ENCODE results near the gene SPRED1. TPM values are rescaled to one million over a fixed set of nuclear protein-coding genes. Genes with fewer than 3 reads are reported as not detected.

Gene SPRED1
- total and polyA plus RNA-seq, 7 experiments from 2014 or later, result 0.07 to 2.6 (median 0.95) TPM; not detected in 2

GRCh38 chr15:38220606-38221273 lies 31.9 kb upstream of the SPRED1 start:
- CTCF ChIA-PET, result no interaction called here
- H3K27me3 ChIP-seq (ENCODE audit: control insufficient read depth in 2 of 2, insufficient read depth in 2 of 2, low read length in 2 of 2), result no peaks in the 10 kb centered on the region
- H3K27ac ChIP-seq (ENCODE audit: low read depth, low read length), result no peak overlapping the region
- no peaks in the 10 kb centered on the region for H3K4me1 ChIP-seq (ENCODE audit: control insufficient read depth in 2 of 2, insufficient read depth in 2 of 2, low read length in 2 of 2)
- H3K36me3 ChIP-seq (ENCODE audit: control insufficient read depth in 2 of 3, insufficient read depth in 3 of 3, low read length in 3 of 3), result no peaks in the 10 kb centered on the region
- no peaks in the 10 kb centered on the region for H3K9me3 ChIP-seq (ENCODE audit: control insufficient read depth in 2 of 3, low read length in 3 of 3)
- ATAC-seq (no peak), DNase-seq (no peak)
- H3K36me3 Mint-ChIP-seq, result no peaks in the 10 kb centered on the region
- peaks cover 0 to 4% (median 0%) of the 10 kb centered on the region in 7 donors for H3K4me1 Mint-ChIP-seq
- POLR2A ChIA-PET, result no interaction called here
- intact Hi-C loops (cut with micrococcal nuclease), result no loop called here
- no peak overlapping the region for H3K27ac Mint-ChIP-seq
- H3K4me3 Mint-ChIP-seq, result no peak overlapping the region
- H3K9me3 Mint-ChIP-seq, result no peaks in the 10 kb centered on the region
- no peak overlapping the region for H3K4me3 ChIP-seq (ENCODE audit: low read length)
- peaks cover 0 to 24% (median 10%) of the 10 kb centered on the region in 5 donors for H3K27me3 Mint-ChIP-seq

GRCh38 chr15:38224486-38224885 lies 28.1 kb upstream of the SPRED1 start:
- peak overlapping the region in 1 of 9 donors; percentile 10 for H3K27ac Mint-ChIP-seq
- no peak overlapping the region for H3K27ac ChIP-seq (ENCODE audit: low read depth, low read length)
- ChIA-PET POLR2A (no interaction called here), CTCF (no interaction called here)
- no peaks in the 10 kb centered on the region for H3K9me3 Mint-ChIP-seq
- H3K4me3 ChIP-seq (ENCODE audit: low read length), result no peak overlapping the region
- no peaks in the 10 kb centered on the region for H3K4me1 Mint-ChIP-seq
- H3K4me1 ChIP-seq (ENCODE audit: control insufficient read depth in 2 of 2, insufficient read depth in 2 of 2, low read length in 2 of 2), result no peaks in the 10 kb centered on the region
- no peak for ATAC-seq
- H3K27me3 Mint-ChIP-seq, result peaks cover 0 to 11% (median 0%) of the 10 kb centered on the region in 5 donors
- H3K36me3 Mint-ChIP-seq, result no peaks in the 10 kb centered on the region
- no peak for DNase-seq
- no peak overlapping the region for H3K4me3 Mint-ChIP-seq
- intact Hi-C loops (cut with micrococcal nuclease), result no loop called here
- H3K27me3 ChIP-seq (ENCODE audit: control insufficient read depth in 2 of 2, insufficient read depth in 2 of 2, low read length in 2 of 2), result no peaks in the 10 kb centered on the region
- H3K9me3 ChIP-seq (ENCODE audit: control insufficient read depth in 2 of 3, low read length in 3 of 3), result no peaks in the 10 kb centered on the region
- no peaks in the 10 kb centered on the region for H3K36me3 ChIP-seq (ENCODE audit: control insufficient read depth in 2 of 3, insufficient read depth in 3 of 3, low read length in 3 of 3)

- Histone ChIP-seq H3K27me3 (ENCODE audit: control insufficient read depth in 2 of 2, insufficient read depth in 2 of 2, low read length in 2 of 2) (no peaks in the 10 kb centered on the region), H3K9me3 (ENCODE audit: control insufficient read depth in 2 of 3, low read length in 3 of 3) (no peaks in the 10 kb centered on the region), H3K4me1 (ENCODE audit: control insufficient read depth in 2 of 2, insufficient read depth in 2 of 2, low read length in 2 of 2) (no peaks in the 10 kb centered on the region), H3K4me3 (ENCODE audit: low read length) (no peak overlapping the region), H3K36me3 (ENCODE audit: control insufficient read depth in 2 of 3, insufficient read depth in 3 of 3, low read length in 3 of 3) (no peaks in the 10 kb centered on the region), H3K27ac (ENCODE audit: low read depth, low read length) (no peak overlapping the region)
- H3K27ac Mint-ChIP-seq, result no peak overlapping the region
- H3K9me3 Mint-ChIP-seq, result no peaks in the 10 kb centered on the region
- H3K27me3 Mint-ChIP-seq, result peaks cover 0 to 10% (median 0%) of the 10 kb centered on the region in 5 donors
- intact Hi-C loops (cut with micrococcal nuclease), result no loop called here
- H3K4me1 Mint-ChIP-seq, result no peaks in the 10 kb centered on the region
- H3K4me3 Mint-ChIP-seq, result no peak overlapping the region
- no peaks in the 10 kb centered on the region for H3K36me3 Mint-ChIP-seq
- no peak for ATAC-seq
- no peak for DNase-seq
- ChIA-PET CTCF (no interaction called here), POLR2A (no interaction called here)
These were observed 27.3 kb upstream of the SPRED1 start for GRCh38 chr15:38225381-38225780.

GRCh38 chr15:38226608-38227266 lies 25.9 kb upstream of the SPRED1 start:
- no peaks in the 10 kb centered on the region for H3K9me3 Mint-ChIP-seq
- intact Hi-C loops (cut with micrococcal nuclease), result no loop called here
- H3K27me3 Mint-ChIP-seq, result peaks cover 0 to 8% (median 0%) of the 10 kb centered on the region in 5 donors
- no peak overlapping the region for H3K27ac Mint-ChIP-seq
- ChIA-PET POLR2A (no interaction called here), CTCF (interaction anchor here (0.8 kb wide), 1 partner anchor 13 kb away, joined by 3 read pairs; no protein-coding TSS in a partner anchor)
- no peaks in the 10 kb centered on the region for H3K4me1 Mint-ChIP-seq
- no peak overlapping the region for H3K4me3 ChIP-seq (ENCODE audit: low read length)
- no peaks in the 10 kb centered on the region for H3K36me3 Mint-ChIP-seq
- ATAC-seq (no peak), DNase-seq (no peak)
- H3K27ac ChIP-seq (ENCODE audit: low read depth, low read length), result no peak overlapping the region
- H3K27me3 ChIP-seq (ENCODE audit: control insufficient read depth in 2 of 2, insufficient read depth in 2 of 2, low read length in 2 of 2), result no peaks in the 10 kb centered on the region
- H3K9me3 ChIP-seq (ENCODE audit: control insufficient read depth in 2 of 3, low read length in 3 of 3), result no peaks in the 10 kb centered on the region
- H3K4me3 Mint-ChIP-seq, result no peak overlapping the region
- H3K4me1 ChIP-seq (ENCODE audit: control insufficient read depth in 2 of 2, insufficient read depth in 2 of 2, low read length in 2 of 2), result no peaks in the 10 kb centered on the region
- H3K36me3 ChIP-seq (ENCODE audit: control insufficient read depth in 2 of 3, insufficient read depth in 3 of 3, low read length in 3 of 3), result no peaks in the 10 kb centered on the region

- ChIA-PET POLR2A (no interaction called here), CTCF (no interaction called here)
- H3K27ac Mint-ChIP-seq, result no peak overlapping the region
- intact Hi-C loops (cut with micrococcal nuclease), result no loop called here
- Histone ChIP-seq H3K4me3 (ENCODE audit: low read length) (no peak overlapping the region), H3K27me3 (ENCODE audit: control insufficient read depth in 2 of 2, insufficient read depth in 2 of 2, low read length in 2 of 2) (no peaks in the 10 kb centered on the region), H3K36me3 (ENCODE audit: control insufficient read depth in 2 of 3, insufficient read depth in 3 of 3, low read length in 3 of 3) (no peaks in the 10 kb centered on the region), H3K27ac (ENCODE audit: low read depth, low read length) (no peak overlapping the region), H3K4me1 (ENCODE audit: control insufficient read depth in 2 of 2, insufficient read depth in 2 of 2, low read length in 2 of 2) (no peaks in the 10 kb centered on the region), H3K9me3 (ENCODE audit: control insufficient read depth in 2 of 3, low read length in 3 of 3) (no peaks in the 10 kb centered on the region)
- ATAC-seq (no peak), DNase-seq (no peak)
- no peaks in the 10 kb centered on the region for H3K9me3 Mint-ChIP-seq
- H3K36me3 Mint-ChIP-seq, result no peaks in the 10 kb centered on the region
- no peak overlapping the region for H3K4me3 Mint-ChIP-seq
- H3K4me1 Mint-ChIP-seq, result no peaks in the 10 kb centered on the region
- H3K27me3 Mint-ChIP-seq, result peaks cover 0 to 10% (median 0%) of the 10 kb centered on the region in 5 donors
These were observed 24.7 kb upstream of the SPRED1 start for GRCh38 chr15:38227941-38228340.

GRCh38 chr15:38228618-38229017 lies 24.0 kb upstream of the SPRED1 start:
- Mint-ChIP-seq H3K36me3 (no peaks in the 10 kb centered on the region), H3K4me3 (no peak overlapping the region), H3K9me3 (no peaks in the 10 kb centered on the region), H3K4me1 (no peaks in the 10 kb centered on the region), H3K27ac (no peak overlapping the region), H3K27me3 (peaks cover 0 to 8% (median 0%) of the 10 kb centered on the region in 5 donors)
- Histone ChIP-seq H3K9me3 (ENCODE audit: control insufficient read depth in 2 of 3, low read length in 3 of 3) (no peaks in the 10 kb centered on the region), H3K36me3 (ENCODE audit: control insufficient read depth in 2 of 3, insufficient read depth in 3 of 3, low read length in 3 of 3) (no peaks in the 10 kb centered on the region), H3K4me1 (ENCODE audit: control insufficient read depth in 2 of 2, insufficient read depth in 2 of 2, low read length in 2 of 2) (no peaks in the 10 kb centered on the region), H3K27ac (ENCODE audit: low read depth, low read length) (no peak overlapping the region), H3K4me3 (ENCODE audit: low read length) (no peak overlapping the region), H3K27me3 (ENCODE audit: control insufficient read depth in 2 of 2, insufficient read depth in 2 of 2, low read length in 2 of 2) (no peaks in the 10 kb centered on the region)
- ATAC-seq, result no peak
- no peak for DNase-seq
- intact Hi-C loops (cut with micrococcal nuclease), result no loop called here
- ChIA-PET POLR2A (no interaction called here), CTCF (no interaction called here)

GRCh38 chr15:38229705-38230310 lies 22.8 kb upstream of the SPRED1 start:
- Histone ChIP-seq H3K4me1 (ENCODE audit: control insufficient read depth in 2 of 2, insufficient read depth in 2 of 2, low read length in 2 of 2) (no peaks in the 10 kb centered on the region), H3K36me3 (ENCODE audit: control insufficient read depth in 2 of 3, insufficient read depth in 3 of 3, low read length in 3 of 3) (no peaks in the 10 kb centered on the region), H3K9me3 (ENCODE audit: control insufficient read depth in 2 of 3, low read length in 3 of 3) (no peaks in the 10 kb centered on the region), H3K27ac (ENCODE audit: low read depth, low read length) (no peak overlapping the region), H3K4me3 (ENCODE audit: low read length) (no peak overlapping the region), H3K27me3 (ENCODE audit: control insufficient read depth in 2 of 2, insufficient read depth in 2 of 2, low read length in 2 of 2) (no peaks in the 10 kb centered on the region)
- no peak overlapping the region for H3K27ac Mint-ChIP-seq
- ChIA-PET CTCF (no interaction called here), POLR2A (no interaction called here)
- H3K36me3 Mint-ChIP-seq, result no peaks in the 10 kb centered on the region
- H3K4me3 Mint-ChIP-seq, result no peak overlapping the region
- ATAC-seq, result peak; percentile 56
- no peaks in the 10 kb centered on the region for H3K9me3 Mint-ChIP-seq
- no peaks in the 10 kb centered on the region for H3K4me1 Mint-ChIP-seq
- intact Hi-C loops (cut with micrococcal nuclease), result no loop called here
- no peak for DNase-seq
- H3K27me3 Mint-ChIP-seq, result peaks cover 0 to 16% (median 4%) of the 10 kb centered on the region in 5 donors
